Right atrium auricular region (tissue), 2 donors: ENCODE measurements around the gene MAP4. TPM values are rescaled to one million over a fixed set of nuclear protein-coding genes. Genes with fewer than 3 reads are reported as not detected.

Experiments used
- DNase-seq: peaks from one replicate; pipeline ENCODE4 v3.0.0-alpha.2; 2019; ENCODE audit warnings: low spot score
- H3K27ac ChIP-seq, 2 donors: fragments of 200-600 bp; sonication (generic); 1 replicate in 1 of 2; 2 replicates in 1 of 2; pipeline ENCODE4 v1.5.1; 2016 to 2019
- H3K27me3 ChIP-seq, 2 donors: fragments of 200-600 bp; sonication (generic); one replicate each; pipeline versions ENCODE4 v1.5.1 to v1.6.0; 2017 to 2019
- H3K36me3 ChIP-seq: fragments of 200-600 bp; sonication (generic); one replicate; pipeline ENCODE4 v1.5.1; 2016
- H3K4me1 ChIP-seq, 2 donors: fragments of 200-600 bp; sonication (generic); one replicate each; pipeline versions ENCODE4 v1.5.1 to v1.6.0; 2017 to 2019
- H3K4me3 ChIP-seq, 2 donors: fragments of 200-600 bp; sonication (generic); 1 replicate in 1 of 2; 2 replicates in 1 of 2; pipeline ENCODE4 v1.5.1; 2017 to 2019; ENCODE audit warnings: mild to moderate bottlenecking in 1 of 2, moderate library complexity in 1 of 2
- H3K9me3 ChIP-seq, 2 donors: fragments of 200-600 bp; sonication (generic); one replicate each; pipeline ENCODE4 v1.5.1; 2019
- total RNA-seq, 2 donors: library from RNA; depleted of rRNA; stranded (reverse); fragments of >200 nt; gene quantifications; one replicate each; pipeline ENCODE4 v1.1.0, GENCODE V29; 2016
- TF ChIP-seq, protein P1 (sequence below), 2 donors: fragments of 200-600 bp; sonication (generic); IDR thresholded peaks; one replicate each; pipeline ENCODE4 v1.5.1; 2019; ENCODE audit warnings: antibody characterized with exemption in 2 of 2

MAP4 gene
- total RNA-seq, 2 donors from 2014 or later, result 428 to 552 TPM

DNA sequence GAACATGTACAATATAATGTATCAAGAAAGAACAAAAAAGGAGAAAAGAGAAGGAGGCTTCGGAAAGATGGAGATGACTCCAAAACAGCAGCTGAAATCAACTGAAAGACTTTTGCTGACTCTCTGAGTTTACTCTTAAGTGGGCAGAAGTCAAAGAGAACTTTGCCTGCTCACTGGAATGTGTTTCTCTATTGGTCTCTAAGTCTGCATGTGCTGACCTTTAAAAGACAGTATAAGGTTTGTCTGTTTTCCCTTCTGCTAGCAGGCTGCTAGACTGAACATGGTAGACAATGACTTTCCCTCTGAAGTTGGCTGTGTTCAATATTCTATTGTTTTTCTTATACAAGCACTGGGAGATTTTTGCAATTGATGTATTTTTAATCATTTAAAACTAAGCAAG is 7.2 kb upstream of the MAP4 start:
- H3K9me3 ChIP-seq, result no peaks in the 10 kb centered on the region
- H3K4me3 ChIP-seq, result no peak overlapping the region
- H3K36me3 ChIP-seq, result no peaks in the 10 kb centered on the region
- TF ChIP-seq, protein P1, sequence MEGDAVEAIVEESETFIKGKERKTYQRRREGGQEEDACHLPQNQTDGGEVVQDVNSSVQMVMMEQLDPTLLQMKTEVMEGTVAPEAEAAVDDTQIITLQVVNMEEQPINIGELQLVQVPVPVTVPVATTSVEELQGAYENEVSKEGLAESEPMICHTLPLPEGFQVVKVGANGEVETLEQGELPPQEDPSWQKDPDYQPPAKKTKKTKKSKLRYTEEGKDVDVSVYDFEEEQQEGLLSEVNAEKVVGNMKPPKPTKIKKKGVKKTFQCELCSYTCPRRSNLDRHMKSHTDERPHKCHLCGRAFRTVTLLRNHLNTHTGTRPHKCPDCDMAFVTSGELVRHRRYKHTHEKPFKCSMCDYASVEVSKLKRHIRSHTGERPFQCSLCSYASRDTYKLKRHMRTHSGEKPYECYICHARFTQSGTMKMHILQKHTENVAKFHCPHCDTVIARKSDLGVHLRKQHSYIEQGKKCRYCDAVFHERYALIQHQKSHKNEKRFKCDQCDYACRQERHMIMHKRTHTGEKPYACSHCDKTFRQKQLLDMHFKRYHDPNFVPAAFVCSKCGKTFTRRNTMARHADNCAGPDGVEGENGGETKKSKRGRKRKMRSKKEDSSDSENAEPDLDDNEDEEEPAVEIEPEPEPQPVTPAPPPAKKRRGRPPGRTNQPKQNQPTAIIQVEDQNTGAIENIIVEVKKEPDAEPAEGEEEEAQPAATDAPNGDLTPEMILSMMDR (IDR thresholded peaks at IDR 0.05), result no peak
- no peaks in the 10 kb centered on the region for H3K27me3 ChIP-seq
- no peak for DNase-seq
- H3K27ac ChIP-seq, result peak overlapping the region in 1 of 2 donors; percentile 61
- H3K4me1 ChIP-seq, result peaks cover 0 to 55% of the 10 kb centered on the region in 2 donors

DNA sequence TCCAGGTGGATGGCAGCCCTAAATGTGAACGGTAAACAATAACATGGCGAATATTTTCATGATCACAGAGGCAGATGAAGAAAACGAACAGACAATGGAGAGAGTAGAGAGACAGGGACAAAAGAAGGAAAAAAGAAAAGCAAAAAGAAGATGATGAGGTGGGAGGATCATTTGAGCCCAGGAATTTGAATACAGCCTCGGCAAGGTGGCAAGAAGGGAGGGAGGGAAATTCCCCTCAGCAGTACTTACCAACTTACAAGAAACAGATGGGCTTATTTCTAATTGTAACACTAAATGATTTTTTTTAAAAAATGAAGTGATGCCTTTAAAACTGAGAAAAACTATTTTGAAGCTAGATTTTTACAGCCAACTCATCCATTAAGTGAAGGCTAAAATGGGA is 6.0 kb upstream of the MAP4 start:
- DNase-seq, result no peak
- Histone ChIP-seq H3K4me1 (peaks cover 0 to 52% of the 10 kb centered on the region in 2 donors), H3K4me3 (no peak overlapping the region), H3K9me3 (no peaks in the 10 kb centered on the region), H3K36me3 (no peaks in the 10 kb centered on the region), H3K27me3 (no peaks in the 10 kb centered on the region), H3K27ac (peak overlapping the region in 1 of 2 donors; percentile 61)
- TF ChIP-seq, protein P1 (IDR thresholded peaks at IDR 0.05), result no peak

DNA sequence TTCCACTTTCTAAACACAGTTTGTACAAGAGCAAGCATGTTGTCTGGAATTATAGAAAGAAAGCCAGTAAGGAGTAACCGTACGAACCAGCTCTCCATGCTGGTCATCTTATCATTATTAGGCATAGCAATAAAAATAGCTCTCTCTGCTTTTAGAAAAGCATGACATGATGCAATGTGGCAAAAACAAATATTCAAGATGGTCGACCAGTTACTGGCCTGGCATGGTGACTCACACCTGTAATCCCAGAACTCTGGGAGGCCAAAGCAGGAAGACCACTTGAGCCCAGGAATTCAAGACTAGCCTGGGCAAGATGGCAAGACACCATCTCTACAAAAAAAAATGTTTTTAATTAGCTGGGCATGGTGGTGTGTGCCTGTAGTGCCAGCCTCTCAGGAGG is 2.6 kb upstream of the MAP4 start:
- no peak for DNase-seq
- Histone ChIP-seq H3K27me3 (no peaks in the 10 kb centered on the region), H3K27ac (peak overlapping the region; percentile 60 to 85), H3K9me3 (no peaks in the 10 kb centered on the region), H3K4me3 (no peak overlapping the region), H3K36me3 (no peaks in the 10 kb centered on the region), H3K4me1 (peaks cover 0 to 73% of the 10 kb centered on the region in 2 donors)
- TF ChIP-seq, protein P1 (IDR thresholded peaks at IDR 0.05), result no peak

DNA sequence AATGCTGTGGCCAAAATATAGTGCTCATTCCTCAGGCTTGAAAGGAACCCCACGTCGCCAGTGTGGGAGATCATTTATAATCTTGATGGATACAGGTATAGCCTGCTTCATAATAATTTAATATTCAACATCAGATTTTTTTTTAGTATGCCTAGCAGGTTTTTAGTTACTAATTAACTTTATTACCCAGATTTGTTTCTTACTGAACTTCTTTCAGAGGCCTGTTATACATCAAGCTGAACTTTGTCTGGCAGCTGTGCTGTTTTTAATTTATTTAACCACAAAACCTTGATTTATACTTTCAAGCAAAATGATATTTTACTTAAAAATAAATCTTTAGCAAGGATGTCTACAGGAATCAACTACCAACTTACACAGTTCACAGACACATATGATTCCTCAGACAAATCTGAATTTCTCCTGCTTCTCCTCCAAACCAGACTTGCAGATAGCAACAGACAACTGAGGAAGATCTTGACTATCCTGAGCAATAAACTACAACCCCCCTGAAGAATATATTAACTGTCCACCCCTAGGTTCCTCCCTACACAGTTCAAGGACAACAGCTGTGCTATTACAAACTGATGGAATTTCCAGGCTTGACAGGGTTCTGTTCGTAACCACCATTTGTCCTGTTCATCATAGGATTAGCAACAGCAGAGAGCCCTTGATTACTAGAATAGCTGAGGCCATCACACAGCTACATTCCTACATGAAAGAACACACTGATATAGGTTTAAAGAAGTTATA is 610 bp downstream of the MAP4 start:
- H3K4me3 ChIP-seq, result peak overlapping the region; percentile 27 to 32

DNA sequence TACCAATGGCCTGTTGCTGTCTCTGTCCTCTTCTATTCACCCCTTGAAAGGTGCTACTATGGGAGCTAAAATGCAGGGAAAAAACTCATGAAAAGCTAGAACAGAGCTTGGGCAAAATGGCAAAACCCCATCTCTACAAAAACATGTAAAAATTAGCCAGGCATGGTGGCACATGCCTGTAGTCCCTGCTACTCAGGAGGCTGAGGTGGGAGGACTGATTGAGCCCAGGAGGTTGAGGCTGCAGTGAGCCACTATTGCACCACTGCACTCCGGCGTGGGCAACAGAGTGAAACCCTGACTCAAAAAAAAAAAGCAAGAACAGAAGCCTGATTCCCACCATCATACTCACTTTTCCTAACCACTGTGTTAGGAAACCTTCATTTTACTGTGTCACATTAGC is 1.9 kb downstream of the MAP4 start:
- Histone ChIP-seq H3K9me3 (no peaks in the 10 kb centered on the region), H3K27me3 (no peaks in the 10 kb centered on the region), H3K36me3 (peaks cover 9% of the 10 kb centered on the region), H3K4me3 (peak overlapping the region; percentile 27 to 32), H3K4me1 (peaks cover 0 to 87% of the 10 kb centered on the region in 2 donors), H3K27ac (peak overlapping the region; percentile 65 to 85)
- no peak for DNase-seq
- TF ChIP-seq, protein P1 (IDR thresholded peaks at IDR 0.05), result no peak

More for the DNA sequence above, 610 bp downstream of the MAP4 start:
- DNase-seq, result no peak
- H3K4me1 ChIP-seq, result peaks cover 0 to 86% of the 10 kb centered on the region in 2 donors
- no peaks in the 10 kb centered on the region for H3K9me3 ChIP-seq
- no peaks in the 10 kb centered on the region for H3K27me3 ChIP-seq
- peak overlapping the region; percentile 65 to 85 for H3K27ac ChIP-seq
- no peaks in the 10 kb centered on the region for H3K36me3 ChIP-seq
- TF ChIP-seq, protein P1 (IDR thresholded peaks at IDR 0.05), result no peak
